Stimulated activated CD4-positive, alpha-beta T cell treated with anti-CD3 and anti-CD28 coated beads, Interleukin-2, amount 100 ng/mL, for 48 hours (primary cell): Measurements from ENCODE around the gene DDX18.

ENCODE experiments used
- DNase-seq, 2 donors: peaks; one replicate each; pipeline ENCODE4 v3.0.0-alpha.2; 2020

DDX18 gene

DNA sequence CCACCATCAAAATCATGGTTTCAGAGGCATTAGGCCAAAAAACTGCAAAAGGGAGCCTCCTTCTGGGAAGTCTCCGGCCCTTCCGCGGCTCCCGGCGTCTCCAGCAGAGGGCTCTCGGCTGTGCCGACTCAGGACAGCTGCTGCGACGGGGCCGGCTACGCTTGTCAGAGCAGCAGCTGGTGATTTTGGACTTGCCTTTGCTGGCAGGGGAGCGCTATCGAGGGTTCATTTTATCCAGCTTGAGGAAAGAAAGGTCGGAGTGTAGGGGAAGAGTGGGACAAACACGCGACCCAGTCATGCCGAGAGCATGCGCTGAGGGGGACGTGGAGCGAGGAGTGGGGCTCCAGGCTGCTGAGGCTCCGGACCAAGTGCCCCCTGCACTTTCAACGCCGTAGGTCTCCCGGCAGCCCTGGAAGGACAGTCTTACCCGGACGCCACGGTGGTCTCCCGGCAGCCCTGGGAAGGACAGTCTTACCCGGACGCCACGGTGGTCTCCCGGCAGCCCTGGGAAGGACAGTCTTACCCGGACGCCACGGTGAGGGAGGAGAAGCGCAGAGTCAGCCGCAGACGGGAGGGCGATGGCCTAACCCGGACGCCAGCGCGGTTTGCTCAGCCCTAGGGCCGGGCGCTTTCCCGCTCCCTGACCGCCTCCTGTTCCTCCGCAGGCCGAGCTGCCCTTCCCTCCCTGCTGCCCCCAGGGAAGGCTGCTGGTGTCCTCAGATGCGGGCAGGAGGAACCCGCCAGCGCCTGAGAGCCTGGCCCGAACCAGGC is 21.7 kb downstream of the DDX18 start:
- DNase-seq = peak; percentile 49

DNA sequence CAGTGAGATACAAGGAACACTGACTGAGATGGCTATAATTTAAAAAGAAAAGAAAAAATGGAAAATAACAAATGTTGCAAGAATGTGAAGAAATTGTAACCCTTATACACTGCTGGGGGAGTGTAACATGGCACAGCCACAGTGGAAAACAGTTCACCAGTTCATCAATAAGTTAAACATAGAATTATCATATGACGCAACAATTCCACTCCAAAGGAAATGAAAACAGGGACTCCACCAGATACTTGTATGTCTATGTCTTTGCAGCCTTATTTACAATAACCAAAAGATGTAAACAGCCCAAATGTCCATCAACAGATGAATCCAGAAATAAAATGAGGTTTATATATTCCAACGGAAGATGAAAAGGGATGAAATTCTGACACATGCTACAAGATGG is 30.8 kb downstream of the DDX18 start:
- no peak for DNase-seq

DNA sequence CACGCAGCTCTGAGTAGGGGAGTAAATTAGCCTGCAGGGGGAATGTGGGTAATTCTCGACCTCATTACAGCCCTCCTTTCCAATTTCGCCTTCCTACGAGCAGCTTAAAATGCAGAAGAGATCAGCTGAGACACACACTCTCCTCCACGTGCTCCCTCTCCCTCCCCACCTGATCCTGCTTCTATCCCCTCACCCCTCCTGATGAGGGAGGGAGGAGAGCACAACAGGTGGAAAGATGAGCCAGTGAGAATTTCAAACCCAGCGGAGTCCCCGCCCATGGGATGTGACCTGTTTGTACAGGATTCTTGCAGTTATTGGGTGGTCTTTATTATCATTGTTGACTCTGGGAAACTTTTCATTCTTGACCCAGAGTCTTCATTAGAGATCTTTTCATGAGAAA is 35.5 kb downstream of the DDX18 start:
- DNase-seq = no peak

DNA sequence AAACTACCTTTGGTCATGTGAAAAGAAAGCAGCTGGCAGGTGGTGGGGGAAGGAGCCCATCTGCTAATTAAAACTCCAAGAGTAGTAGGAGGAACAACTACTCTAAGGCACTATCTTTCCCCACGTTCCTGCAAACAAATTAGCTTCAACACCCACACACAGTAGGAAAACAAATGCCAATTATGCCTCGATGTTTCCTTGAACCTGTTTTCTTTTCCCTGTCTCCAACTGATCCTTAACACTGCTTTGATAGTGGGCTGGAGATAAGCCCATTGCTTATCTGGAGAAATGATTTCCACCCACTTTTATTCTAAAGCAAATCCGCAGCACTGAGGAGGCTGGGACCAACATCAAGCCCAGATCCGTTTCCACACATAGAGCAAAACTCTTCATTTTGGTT is 36.0 kb downstream of the DDX18 start:
- DNase-seq = no peak

DNA sequence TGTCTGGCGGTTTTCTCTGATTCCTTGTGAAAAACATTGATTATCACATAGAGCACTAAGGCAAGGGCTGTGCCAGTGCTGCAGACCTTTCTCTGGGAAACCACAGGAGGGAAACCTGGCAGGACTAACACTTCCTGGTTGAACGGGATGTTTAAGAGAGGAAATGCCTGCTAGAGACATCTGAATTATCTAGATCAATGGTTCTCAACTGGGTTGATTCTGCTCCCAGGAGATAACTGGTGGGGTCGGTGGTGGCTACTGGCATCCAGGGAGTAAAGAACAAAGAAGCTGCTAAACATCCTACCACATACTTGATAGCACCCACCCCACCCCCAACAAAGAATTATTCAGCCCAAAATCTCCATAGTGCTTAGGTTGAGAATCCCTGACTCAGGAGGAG is 37.5 kb downstream of the DDX18 start:
- DNase-seq = no peak

DNA sequence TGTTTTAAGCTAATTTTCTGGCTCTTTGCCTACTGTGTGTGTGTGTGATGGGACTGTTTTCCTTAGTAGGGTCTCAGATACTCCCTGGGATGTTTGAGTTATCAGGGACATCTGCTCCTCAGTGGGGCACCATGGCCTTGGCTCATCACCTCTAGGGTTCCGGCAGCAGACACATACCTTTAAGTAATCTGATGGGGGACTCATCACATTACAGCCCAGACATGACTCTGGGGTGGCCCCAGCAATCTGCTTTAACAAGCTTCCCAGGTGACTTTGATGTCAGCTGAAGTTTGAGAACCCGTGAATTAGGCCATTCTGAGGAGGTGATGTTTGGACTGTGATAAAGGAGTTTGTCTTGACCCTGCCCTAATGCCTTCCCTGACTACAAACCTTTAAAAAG is 38.8 kb downstream of the DDX18 start:
- DNase-seq = no peak

DNA sequence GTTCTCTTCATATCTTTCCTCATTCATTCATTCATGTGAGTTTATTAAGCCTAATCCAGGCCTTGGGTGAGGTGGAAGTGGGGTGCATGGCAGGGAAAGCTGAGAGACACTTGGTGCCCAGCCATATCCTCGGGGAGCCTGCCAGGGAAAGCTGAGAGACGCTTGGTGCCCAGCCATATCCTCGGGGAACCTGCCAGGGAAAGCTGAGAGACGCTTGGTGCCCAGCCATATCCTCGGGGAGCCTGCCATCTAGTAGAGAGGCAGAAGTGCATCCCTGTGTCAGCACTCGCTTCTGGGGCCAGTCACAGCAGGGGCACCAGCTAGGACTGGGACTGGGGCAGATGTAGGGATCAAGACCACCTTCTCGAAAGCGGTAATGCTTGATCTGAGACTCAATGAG is 39.4 kb downstream of the DDX18 start:
- DNase-seq = no peak

DNA sequence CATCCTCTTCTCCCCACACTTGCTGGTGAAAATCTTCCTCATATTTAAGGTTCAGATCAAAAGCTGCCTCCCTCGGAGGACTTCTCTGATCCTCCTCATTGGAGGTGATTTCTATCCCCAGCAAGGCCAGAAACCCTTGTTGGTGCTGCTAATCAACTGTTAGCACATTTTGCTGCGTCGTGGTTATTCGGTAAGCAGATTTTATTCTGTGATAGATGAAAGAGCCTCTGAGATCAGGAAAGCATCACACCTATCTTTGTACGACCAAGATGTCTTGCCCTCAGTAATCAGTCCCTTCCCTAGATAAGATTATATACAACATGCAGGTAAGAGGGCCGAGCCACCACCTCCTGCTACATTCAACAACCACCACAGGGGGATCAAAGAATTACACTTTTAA is 40.1 kb downstream of the DDX18 start:
- DNase-seq = no peak

DNA sequence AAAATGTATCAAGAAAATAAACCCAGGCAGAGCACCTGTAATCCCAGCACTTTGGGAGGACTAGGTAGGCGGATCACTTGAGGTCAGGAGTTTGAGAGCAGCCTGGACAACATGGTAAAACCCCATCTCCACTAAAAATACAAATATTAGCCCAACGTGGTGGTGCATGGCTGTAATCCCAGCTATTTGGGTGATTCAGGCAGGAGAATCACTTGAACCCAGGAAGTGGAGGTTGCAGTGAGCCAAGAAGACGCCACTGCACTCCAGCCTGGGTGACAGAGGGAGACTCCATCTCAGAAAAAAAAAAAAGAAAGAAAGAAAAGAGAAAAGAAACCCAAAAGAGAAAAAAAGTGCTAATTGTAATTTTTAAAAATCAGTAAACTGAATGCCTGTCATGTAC is 41.4 kb downstream of the DDX18 start:
- no peak for DNase-seq

DNA sequence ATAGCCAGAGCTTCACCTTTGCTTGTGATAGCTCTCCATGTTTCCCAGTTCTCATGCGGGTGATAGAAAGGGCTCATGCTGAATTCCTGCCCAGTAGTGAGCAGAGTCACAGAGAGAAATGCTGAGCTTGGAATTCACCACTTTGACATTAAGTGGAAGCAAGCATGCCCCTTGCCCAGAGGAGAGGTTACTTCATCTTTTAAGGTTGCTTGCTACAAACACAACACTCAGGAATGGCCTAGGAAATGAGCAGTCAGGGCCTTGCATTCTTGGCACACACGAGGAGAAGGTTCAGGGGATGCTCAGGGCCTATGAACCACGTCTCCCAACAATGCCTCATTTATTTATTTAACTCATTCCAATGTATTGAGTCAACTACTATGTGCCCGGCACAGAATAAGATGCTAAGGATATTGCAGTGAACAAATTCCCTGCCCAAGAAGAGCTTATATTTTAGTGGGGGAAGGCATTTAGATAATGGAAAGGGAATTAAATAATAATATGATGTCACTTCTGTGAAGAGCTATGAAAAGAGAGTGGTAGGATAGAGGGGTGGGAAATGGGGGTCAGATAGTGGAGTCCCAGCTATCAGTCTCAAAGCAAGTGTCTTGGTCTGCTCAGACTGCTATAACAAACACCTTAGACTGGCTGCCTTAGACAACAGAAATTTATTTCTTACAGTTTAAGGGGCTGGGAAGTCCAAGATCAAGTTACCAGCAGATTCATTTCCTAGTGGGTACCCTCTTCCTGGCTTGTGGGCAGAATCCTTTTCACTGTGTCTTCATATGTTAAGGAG is 42.1 kb downstream of the DDX18 start:
- no peak for DNase-seq

DNA sequence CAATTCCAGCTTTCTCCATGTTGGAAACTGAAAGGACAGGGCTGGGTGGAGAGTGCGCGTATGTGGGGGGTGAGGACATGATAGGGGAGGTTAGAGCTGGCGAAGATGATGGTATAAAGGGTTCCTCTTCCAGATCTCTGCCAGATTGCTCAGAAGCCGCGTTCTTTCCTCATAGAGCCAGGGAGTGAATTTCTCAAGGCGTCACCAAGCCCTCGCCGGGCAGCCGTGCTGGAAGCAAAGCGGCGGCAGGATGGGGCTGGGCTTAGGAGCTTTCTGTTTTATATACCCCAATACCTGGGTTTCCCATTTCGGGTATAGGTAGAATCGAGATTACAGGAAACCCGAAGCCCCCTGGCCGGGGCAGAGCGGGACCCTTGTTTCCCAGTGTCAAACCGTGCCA is 43.8 kb downstream of the DDX18 start:
- DNase-seq = no peak

DNA sequence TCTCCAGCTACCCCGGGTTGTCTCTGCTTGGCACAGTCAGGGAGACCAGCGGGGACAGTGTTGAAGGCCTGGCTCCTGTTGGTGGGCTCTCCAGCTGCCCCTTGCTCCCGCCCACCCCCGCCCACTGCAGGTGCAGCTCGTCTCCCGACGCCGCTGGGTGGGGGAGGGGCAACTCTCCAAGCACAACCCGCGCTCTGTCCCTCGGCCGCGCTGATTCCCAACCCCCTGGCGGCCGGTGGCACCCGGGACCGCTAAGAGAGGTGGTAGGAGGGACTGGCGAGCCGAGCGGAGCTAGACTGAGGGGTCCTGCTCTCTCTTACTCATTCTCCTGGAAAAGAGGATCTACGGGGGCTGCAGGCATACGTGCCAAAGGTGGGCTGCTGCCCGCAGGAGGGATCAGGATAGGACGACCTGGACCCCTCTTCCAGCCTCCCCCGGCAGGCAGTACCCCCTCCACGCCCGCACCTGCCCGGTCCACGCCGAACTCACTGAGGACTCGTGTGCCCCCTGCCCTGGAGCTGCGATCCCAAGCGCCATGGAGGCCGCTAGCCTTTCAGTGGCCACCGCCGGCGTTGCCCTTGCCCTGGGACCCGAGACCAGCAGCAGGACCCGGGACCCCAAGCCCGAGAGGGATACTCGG is 44.5 kb downstream of the DDX18 start:
- DNase-seq = no peak

DNA sequence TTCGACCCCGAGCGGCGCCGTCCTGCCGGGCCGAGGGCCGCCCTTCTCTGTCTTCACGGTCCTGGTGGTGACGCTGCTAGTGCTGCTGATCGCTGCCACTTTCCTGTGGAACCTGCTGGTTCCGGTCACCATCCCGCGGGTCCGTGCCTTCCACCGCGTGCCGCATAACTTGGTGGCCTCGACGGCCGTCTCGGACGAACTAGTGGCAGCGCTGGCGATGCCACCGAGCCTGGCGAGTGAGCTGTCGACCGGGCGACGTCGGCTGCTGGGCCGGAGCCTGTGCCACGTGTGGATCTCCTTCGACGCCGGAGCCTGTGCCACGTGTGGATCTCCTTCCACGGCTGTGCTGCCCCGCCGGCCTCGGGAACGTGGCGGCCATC is 45.0 kb downstream of the DDX18 start:
- no peak for DNase-seq

DNA sequence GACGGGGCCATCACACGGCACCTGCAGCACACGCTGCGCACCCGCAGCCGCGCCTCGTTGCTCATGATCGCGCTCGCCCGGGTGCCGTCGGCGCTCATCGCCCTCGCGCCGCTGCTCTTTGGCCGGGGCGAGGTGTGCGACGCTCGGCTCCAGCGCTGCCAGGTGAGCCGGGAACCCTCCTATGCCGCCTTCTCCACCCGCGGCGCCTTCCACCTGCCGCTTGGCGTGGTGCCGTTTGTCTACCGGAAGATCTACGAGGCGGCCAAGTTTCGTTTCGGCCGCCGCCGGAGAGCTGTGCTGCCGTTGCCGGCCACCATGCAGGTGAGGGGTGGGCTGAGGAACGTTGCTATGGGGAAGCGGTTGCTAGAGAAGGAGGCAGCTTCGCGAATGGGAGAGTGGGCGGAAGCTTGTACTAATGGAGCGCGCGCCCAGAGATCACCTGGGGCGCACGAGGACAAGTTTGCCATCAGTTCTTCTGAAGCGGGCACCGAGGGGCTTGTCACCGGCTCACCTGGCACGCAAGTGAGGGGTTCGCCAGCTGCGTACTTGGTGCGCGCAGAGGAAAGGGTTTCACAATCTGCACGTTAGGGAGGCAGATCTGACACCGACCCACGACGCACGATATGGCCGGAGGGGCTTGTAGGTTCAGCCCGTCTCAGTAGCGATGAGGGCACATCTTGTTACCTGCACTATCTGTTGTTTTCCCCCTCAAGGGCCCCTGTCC is 45.6 kb downstream of the DDX18 start:
- no peak for DNase-seq

DNA sequence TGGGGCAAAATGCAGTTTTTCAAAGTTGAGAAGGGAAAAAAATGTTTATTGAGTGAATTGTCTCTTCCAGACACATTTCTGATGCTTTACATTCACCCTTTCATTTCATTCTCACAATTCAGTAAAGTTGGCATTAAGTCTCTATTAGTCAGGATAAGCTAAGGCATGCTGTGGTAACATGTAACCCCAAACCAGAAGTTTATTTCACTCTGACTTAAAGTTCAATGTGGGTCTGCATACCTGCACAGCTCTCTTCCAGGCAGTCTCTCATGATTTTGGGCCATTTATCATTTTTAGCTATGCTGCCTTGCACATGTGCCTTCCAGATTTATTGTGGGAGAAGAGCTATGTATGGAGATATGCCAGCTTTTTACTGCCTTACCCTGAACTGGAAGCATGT is 48.0 kb downstream of the DDX18 start:
- DNase-seq = no peak

DNA sequence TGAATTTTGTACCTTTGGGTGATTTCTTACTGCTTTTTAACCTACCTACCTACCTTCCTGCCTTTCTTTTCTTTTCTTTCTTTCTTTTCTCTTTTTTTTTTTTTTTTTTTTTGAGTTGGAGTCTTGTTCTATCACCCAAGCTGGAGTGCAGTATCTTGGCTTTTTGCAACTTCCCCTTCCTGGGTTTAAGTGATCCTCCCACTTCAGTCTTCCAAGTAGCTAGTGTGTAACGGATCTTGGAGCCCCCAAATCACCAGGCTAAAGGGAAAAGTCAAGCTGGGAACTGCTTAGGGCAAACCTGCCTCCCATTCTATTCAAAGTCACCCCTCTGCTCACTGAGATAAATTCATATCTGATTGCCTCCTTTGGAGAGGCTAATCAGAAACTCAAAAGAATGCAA is 61.3 kb downstream of the DDX18 start:
- no peak for DNase-seq

DNA sequence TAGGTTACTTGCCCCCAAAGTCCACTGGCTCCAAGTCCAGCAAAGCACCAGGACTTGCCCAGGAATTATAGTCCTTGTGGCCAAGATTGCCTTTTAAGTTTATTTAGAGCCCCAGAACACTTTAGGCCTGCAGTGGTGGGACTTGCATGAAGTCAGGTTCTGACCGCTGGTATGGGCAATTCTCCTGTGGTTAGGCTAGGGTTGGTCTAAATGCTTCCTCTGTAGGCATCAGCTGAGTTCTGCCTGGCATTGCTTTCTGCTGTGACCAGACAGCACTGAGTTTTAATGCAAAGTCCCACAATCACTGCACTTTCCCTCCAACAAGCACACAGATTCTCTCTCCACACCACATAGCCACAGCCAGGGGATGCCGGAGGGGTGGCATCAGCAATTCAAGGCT is 64.5 kb downstream of the DDX18 start:
- no peak for DNase-seq
